BE2C (cell line): ENCODE results near the gene MRGPRD.

Experiments used
- DNase-seq: peaks from one replicate; pipeline ENCODE4 v3.0.0-alpha.2; 2020
- H3K27me3 ChIP-seq: fragments of 250-450 bp; sonication (Bioruptor Pico); 2 replicates; pipeline ENCODE4 v1.5.1; 2020; ENCODE audit warnings: mild to moderate bottlenecking
- H3K36me3 ChIP-seq: fragments of 250-450 bp; sonication (Bioruptor Pico); 2 replicates; pipeline ENCODE4 v1.5.1; 2020; ENCODE audit warnings: mild to moderate bottlenecking
- H3K4me1 ChIP-seq: fragments of 250-450 bp; sonication (Bioruptor Pico); 2 replicates; pipeline ENCODE4 v1.5.1; 2020
- H3K4me3 ChIP-seq: 2 replicates; pipeline ENCODE4 v1.5.1; 2011; ENCODE audit warnings: low read depth, low read length
- H3K9me3 ChIP-seq: fragments of 250-450 bp; sonication (Bioruptor Pico); 2 replicates; pipeline ENCODE4 v1.5.1; 2020
- CTCF ChIP-seq: IDR thresholded peaks from 2 replicates; pipeline ENCODE4 v1.5.1; 2012; ENCODE audit warnings: mild to moderate bottlenecking, low read depth, low read length

The MRGPRD gene

DNA sequence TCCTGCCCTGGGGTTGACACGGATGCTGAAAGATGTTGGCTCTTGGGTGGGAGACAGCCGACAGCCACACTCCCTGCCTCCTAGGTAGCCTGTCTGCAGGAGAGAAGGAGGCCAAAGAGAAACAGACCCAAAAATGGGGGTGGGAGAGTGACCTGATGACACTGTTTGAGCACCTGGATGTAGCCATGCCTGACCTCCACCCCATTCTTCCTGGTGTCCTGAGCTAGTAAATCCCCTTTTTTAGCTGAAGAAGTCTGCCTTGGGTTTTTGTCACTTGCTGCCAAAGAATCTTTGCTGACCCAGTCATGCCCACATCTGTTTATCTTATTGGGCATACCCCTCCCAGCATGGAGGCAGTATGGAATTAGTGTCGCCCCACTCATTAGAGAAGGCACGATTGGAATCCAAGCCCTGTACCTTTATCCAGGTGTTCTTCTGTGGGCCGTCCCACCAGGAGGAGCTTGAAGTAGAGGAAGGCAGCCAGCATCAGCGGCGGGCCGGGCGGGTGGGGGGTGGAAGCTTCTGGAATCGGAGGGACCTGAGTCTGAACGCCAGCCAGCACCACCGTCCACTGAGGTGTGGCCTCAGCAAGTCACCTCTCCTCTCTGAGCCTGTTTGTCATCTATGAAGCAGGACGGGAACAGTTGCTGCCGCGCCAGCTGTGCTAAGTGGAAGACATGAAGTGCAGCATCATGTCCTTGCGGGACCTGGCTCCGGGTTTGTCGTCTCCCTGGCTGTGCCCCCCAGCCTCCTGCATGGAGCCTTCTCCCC lies 39.3 kb downstream of the MRGPRD start:
- H3K4me1 ChIP-seq, result no peaks in the 10 kb centered on the region
- no peak for DNase-seq
- TF ChIP-seq CTCF, result no peak
- H3K27me3 ChIP-seq, result no peaks in the 10 kb centered on the region
- H3K36me3 ChIP-seq, result peaks cover 30% of the 10 kb centered on the region
- no peak overlapping the region for H3K4me3 ChIP-seq
- H3K9me3 ChIP-seq, result no peaks in the 10 kb centered on the region

- Histone ChIP-seq H3K27me3 (no peaks in the 10 kb centered on the region), H3K36me3 (peaks cover 37% of the 10 kb centered on the region), H3K4me1 (no peaks in the 10 kb centered on the region), H3K9me3 (no peaks in the 10 kb centered on the region), H3K4me3 (no peak overlapping the region)
- TF ChIP-seq CTCF, result no peak
- no peak for DNase-seq
Measured at GRCh38 chr11:68940651-68941323, 40.0 kb downstream of the MRGPRD start.

DNA sequence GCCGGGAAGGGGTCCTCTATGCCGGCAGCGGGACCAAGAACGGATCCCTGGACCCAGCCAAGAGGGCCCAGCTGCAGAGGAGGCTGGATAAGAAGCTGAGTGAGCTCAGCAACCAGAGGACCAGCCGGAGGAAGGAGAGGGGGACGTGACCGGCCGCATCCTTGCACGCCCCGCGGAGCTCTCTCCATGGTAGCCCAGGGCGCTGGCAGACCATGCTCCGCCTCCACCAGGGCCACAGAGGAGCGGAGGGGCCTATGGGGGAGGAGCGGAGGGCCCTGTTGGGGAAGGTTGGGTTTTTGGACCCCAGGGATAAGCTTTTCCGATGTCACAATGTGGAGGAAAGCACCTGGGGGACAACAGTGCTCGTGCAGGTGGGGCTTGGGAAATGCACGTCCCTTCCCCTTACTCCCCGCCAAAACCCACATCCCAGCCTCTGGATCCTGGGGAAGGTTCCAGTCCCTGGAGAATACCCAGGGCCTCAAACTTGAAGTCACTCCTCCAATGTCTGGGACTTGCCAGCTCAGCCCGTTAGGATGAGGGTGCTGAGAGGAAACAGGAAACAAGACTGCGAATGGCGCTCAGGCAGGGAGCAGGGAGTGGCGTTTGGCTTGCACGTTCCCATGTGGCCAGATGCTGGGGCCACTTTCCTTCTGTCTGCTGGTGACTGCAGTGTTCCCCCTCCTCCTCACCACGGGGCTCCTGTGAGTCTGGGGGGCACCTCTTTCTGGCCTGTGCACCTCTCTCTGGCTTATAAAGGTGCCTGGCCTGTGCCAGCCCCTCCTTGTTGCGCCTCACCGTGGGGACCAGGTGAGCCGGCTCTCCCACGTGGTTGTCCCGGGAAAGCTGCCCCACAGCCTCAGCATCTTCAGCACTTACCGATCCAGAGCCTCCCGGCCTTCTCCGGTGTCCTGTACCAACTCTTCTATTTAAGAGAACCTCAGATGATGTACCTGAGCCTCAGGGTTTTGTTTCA lies 40.9 kb downstream of the MRGPRD start:
- Histone ChIP-seq H3K27me3 (no peaks in the 10 kb centered on the region), H3K9me3 (no peaks in the 10 kb centered on the region), H3K36me3 (peaks cover 46% of the 10 kb centered on the region), H3K4me3 (no peak overlapping the region), H3K4me1 (no peaks in the 10 kb centered on the region)
- no peak for TF ChIP-seq CTCF
- DNase-seq, result no peak

DNA sequence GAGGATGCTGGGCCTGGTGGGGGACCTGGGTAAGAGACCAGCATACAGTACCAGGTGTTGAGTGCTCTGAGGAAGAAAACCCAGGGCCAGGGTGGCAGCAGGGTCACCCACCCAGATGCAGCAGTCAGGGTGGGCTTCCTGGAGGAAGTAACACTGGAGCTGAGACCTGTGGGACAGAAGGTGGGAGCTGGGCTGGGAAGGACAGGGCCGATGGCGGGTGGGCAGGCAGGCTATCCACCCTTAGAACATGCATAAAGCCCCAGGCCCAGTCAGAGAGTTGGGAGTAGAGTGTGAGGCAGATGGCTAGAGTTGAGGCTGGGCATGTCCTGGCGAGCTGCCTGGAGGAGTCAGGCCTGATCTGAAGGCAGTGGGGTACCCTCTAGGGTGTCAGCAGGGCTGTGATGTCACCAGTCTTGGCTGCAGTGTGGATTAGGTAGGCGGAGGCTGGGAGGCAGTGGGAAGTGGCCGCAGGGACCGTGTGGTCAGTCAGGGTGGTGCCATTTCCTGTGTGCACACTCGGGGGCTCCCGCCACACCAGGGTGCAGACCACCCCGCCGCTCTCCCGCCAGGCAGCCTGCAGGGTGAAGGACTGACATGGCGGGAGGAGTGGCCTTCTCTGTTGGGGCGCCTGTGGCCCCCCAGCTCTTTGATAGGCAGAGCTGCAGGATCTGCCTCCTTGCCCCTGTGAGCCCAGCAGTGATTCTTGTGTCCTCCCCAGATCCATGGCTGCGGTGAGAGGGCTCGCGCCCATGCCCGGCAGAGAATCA lies 41.8 kb downstream of the MRGPRD start:
- Histone ChIP-seq H3K4me3 (no peak overlapping the region), H3K36me3 (peaks cover 53% of the 10 kb centered on the region)

GRCh38 chr11:68938088-68938487 lies 42.7 kb downstream of the MRGPRD start:
- Histone ChIP-seq H3K36me3 (peaks cover 62% of the 10 kb centered on the region), H3K27me3 (no peaks in the 10 kb centered on the region), H3K4me3 (no peak overlapping the region), H3K4me1 (no peaks in the 10 kb centered on the region), H3K9me3 (no peaks in the 10 kb centered on the region)
- TF ChIP-seq CTCF, result no peak
- DNase-seq, result no peak

More for the DNA sequence above, 41.8 kb downstream of the MRGPRD start:
- no peak for DNase-seq
- no peaks in the 10 kb centered on the region for H3K9me3 ChIP-seq
- no peak for TF ChIP-seq CTCF
- no peaks in the 10 kb centered on the region for H3K27me3 ChIP-seq
- no peaks in the 10 kb centered on the region for H3K4me1 ChIP-seq
